ENCODE results near the gene DYTN.

DNA sequence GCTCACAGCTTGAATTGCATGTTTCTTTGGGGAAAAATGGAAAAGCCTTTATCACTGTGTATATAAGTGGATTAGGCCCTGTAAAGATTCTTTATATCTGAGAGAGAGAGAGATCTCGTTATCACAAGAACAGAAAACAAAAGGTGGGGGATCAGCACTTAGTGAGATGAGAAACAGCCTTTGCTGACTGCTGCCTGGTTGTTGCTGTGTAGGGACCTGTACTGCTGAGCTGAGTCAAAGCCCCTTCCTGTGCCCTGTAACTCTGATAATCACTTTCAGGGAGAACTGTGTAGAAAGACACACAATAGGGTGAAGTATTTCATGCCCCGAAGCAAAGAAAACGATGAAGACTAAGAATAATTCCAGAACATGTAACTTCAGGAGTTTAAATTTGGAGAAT lies 106.5 kb downstream of the DYTN start:
- TF ChIP-seq, protein P1, sequence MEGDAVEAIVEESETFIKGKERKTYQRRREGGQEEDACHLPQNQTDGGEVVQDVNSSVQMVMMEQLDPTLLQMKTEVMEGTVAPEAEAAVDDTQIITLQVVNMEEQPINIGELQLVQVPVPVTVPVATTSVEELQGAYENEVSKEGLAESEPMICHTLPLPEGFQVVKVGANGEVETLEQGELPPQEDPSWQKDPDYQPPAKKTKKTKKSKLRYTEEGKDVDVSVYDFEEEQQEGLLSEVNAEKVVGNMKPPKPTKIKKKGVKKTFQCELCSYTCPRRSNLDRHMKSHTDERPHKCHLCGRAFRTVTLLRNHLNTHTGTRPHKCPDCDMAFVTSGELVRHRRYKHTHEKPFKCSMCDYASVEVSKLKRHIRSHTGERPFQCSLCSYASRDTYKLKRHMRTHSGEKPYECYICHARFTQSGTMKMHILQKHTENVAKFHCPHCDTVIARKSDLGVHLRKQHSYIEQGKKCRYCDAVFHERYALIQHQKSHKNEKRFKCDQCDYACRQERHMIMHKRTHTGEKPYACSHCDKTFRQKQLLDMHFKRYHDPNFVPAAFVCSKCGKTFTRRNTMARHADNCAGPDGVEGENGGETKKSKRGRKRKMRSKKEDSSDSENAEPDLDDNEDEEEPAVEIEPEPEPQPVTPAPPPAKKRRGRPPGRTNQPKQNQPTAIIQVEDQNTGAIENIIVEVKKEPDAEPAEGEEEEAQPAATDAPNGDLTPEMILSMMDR (conservative IDR thresholded peaks at IDR 0.05; ENCODE audit: low read length): no peak
- no peak for TF ChIP-seq EZH2phosphoT487 (IDR thresholded peaks at IDR 0.05; ENCODE audit: borderline replicate concordance)

Measured in Loucy (cell line).